Measurements from ENCODE around the gene CHST2.

CHST2 gene

GRCh38 chr3:143135150-143135549, 15.6 kb downstream of the CHST2 start:
- Histone ChIP-seq H3F3A (ENCODE audit: insufficient read depth, low read length) (no peaks in the 10 kb centered on the region), H2AFZ (ENCODE audit: low read length) (no peak overlapping the region), H3K9me2 (ENCODE audit: low read depth, low read length) (no peaks in the 10 kb centered on the region), H3K36me3 (ENCODE audit: insufficient read depth, low read length) (no peaks in the 10 kb centered on the region), H3K27ac (ENCODE audit: low read depth, low read length, poor library complexity, severe bottlenecking) (no peak overlapping the region), H3K9ac (ENCODE audit: low read length) (no peak overlapping the region), H3K79me2 (ENCODE audit: insufficient read depth, low read length) (no peaks in the 10 kb centered on the region), H3K4me1 (ENCODE audit: insufficient read depth, low read length, severe bottlenecking) (no peaks in the 10 kb centered on the region), H3K4me2 (ENCODE audit: low read length) (no peak overlapping the region), H3K27me3 (ENCODE audit: insufficient read depth, low read length) (no peaks in the 10 kb centered on the region), H4K20me1 (ENCODE audit: insufficient read depth, low read length) (no peaks in the 10 kb centered on the region), H3K4me3 (ENCODE audit: low read depth, low read length, poor library complexity, severe bottlenecking) (no peak overlapping the region), H3K9me3 (ENCODE audit: low read length) (no peaks in the 10 kb centered on the region)
- TF ChIP-seq EZH2 (IDR thresholded peaks at IDR 0.05; ENCODE audit: borderline replicate concordance, low read length): no peak
- TF ChIP-seq CTCF (IDR thresholded peaks at IDR 0.05; ENCODE audit: low read length): no peak

- no peak overlapping the region for H2AFZ ChIP-seq (ENCODE audit: low read length)
- no peaks in the 10 kb centered on the region for H3F3A ChIP-seq (ENCODE audit: insufficient read depth, low read length)
- H3K27me3 ChIP-seq (ENCODE audit: insufficient read depth, low read length): peaks cover 3% of the 10 kb centered on the region; the same call in 1 of the 2 replicates
- H3K4me2 ChIP-seq (ENCODE audit: low read length): no peak overlapping the region
- H3K79me2 ChIP-seq (ENCODE audit: insufficient read depth, low read length): no peaks in the 10 kb centered on the region
- 0 out of 2 replicates have a peak, but pooled peaks cover 2% of the 10 kb centered on the region for H3K9me3 ChIP-seq (ENCODE audit: low read length)
- no peaks in the 10 kb centered on the region for H3K4me1 ChIP-seq (ENCODE audit: insufficient read depth, low read length, severe bottlenecking)
- TF ChIP-seq CTCF (IDR thresholded peaks at IDR 0.05; ENCODE audit: low read length) (no peak), EZH2 (IDR thresholded peaks at IDR 0.05; ENCODE audit: borderline replicate concordance, low read length) (no peak)
- H3K9ac ChIP-seq (ENCODE audit: low read length): no peak overlapping the region
- H3K9me2 ChIP-seq (ENCODE audit: low read depth, low read length): no peaks in the 10 kb centered on the region
- H3K4me3 ChIP-seq (ENCODE audit: low read depth, low read length, poor library complexity, severe bottlenecking): no peak overlapping the region
- H3K27ac ChIP-seq (ENCODE audit: low read depth, low read length, poor library complexity, severe bottlenecking): no peak overlapping the region
- H4K20me1 ChIP-seq (ENCODE audit: insufficient read depth, low read length): no peaks in the 10 kb centered on the region
- H3K36me3 ChIP-seq (ENCODE audit: insufficient read depth, low read length): no peaks in the 10 kb centered on the region
Measured at GRCh38 chr3:143137435-143138036, 18.0 kb downstream of the CHST2 start.

GRCh38 chr3:143138953-143139352, 19.4 kb downstream of the CHST2 start:
- Histone ChIP-seq H3K36me3 (ENCODE audit: insufficient read depth, low read length) (no peaks in the 10 kb centered on the region), H3K27ac (ENCODE audit: low read depth, low read length, poor library complexity, severe bottlenecking) (no peak overlapping the region), H3K27me3 (ENCODE audit: insufficient read depth, low read length) (peaks cover 3% of the 10 kb centered on the region; the same call in 1 of the 2 replicates), H4K20me1 (ENCODE audit: insufficient read depth, low read length) (no peaks in the 10 kb centered on the region), H3K79me2 (ENCODE audit: insufficient read depth, low read length) (no peaks in the 10 kb centered on the region), H3K4me2 (ENCODE audit: low read length) (no peak overlapping the region), H3K4me3 (ENCODE audit: low read depth, low read length, poor library complexity, severe bottlenecking) (no peak overlapping the region), H3K9me3 (ENCODE audit: low read length) (0 out of 2 replicates have a peak, but pooled peaks cover 2% of the 10 kb centered on the region), H2AFZ (ENCODE audit: low read length) (no peak overlapping the region), H3K9me2 (ENCODE audit: low read depth, low read length) (no peaks in the 10 kb centered on the region), H3K9ac (ENCODE audit: low read length) (no peak overlapping the region), H3F3A (ENCODE audit: insufficient read depth, low read length) (no peaks in the 10 kb centered on the region), H3K4me1 (ENCODE audit: insufficient read depth, low read length, severe bottlenecking) (no peaks in the 10 kb centered on the region)
- TF ChIP-seq EZH2 (IDR thresholded peaks at IDR 0.05; ENCODE audit: borderline replicate concordance, low read length) (no peak), CTCF (IDR thresholded peaks at IDR 0.05; ENCODE audit: low read length) (no peak)
